Psoas muscle (tissue), 8 donors: ENCODE data around the gene UBE2J1. TPM values are rescaled to one million over a fixed set of nuclear protein-coding genes. Genes with fewer than 3 reads are reported as not detected.
A peak's percentile ranks its signal among the peaks of the same experiment; 100 is the strongest.

ENCODE experiments used
- ATAC-seq, 4 donors: fragments of 200-7000 bp; cut with Tn5 transposase; one replicate each; pipeline ENCODE4 v1.9.1; 2020; ENCODE audit warnings: moderate library complexity in 3 of 4, mild to moderate bottlenecking in 2 of 4
- DNase-seq, 2 donors: peaks; one replicate each; pipeline ENCODE4 v3.0.0-alpha.2; 2020
- H3K27ac ChIP-seq: fragments of 200-600 bp; one replicate; pipeline ENCODE4 v1.8.0; 2022
- H3K27me3 ChIP-seq, 3 donors: fragments of 200-600 bp in 1 of 3; one replicate each; pipeline versions ENCODE4 v1.6.1 to v1.8.0; 2013 to 2022; ENCODE audit warnings: low read length in 2 of 3, mild to moderate bottlenecking in 2 of 3, moderate library complexity in 1 of 3; ENCODE audit not compliant: insufficient read depth in 3 of 3
- H3K36me3 ChIP-seq, 2 donors: fragments of 200-600 bp in 1 of 2; one replicate each; pipeline versions ENCODE4 v1.6.1 to v1.8.0; 2013 to 2022; ENCODE audit warnings: low read depth in 1 of 2, mild to moderate bottlenecking in 1 of 2, moderate library complexity in 1 of 2; ENCODE audit not compliant: insufficient read depth in 1 of 2
- H3K4me1 ChIP-seq: fragments of 200-600 bp; one replicate; pipeline ENCODE4 v1.8.0; 2022
- H3K4me3 ChIP-seq: fragments of 200-600 bp; one replicate; pipeline ENCODE4 v1.8.0; 2022; ENCODE audit warnings: mild to moderate bottlenecking
- H3K9me3 ChIP-seq: fragments of 200-600 bp; one replicate; pipeline ENCODE4 v1.8.0; 2022
- WGBS, 3 donors: extraction: QIAGEN DNeasy Blood & Tissue Kit; methylation state at CpG; one replicate each; pipeline versions ENCODE4 v1.1.6 to v1.1.7; 2013; 5-methylcytosine and 5-hydroxymethylcytosine counted together
- intact Hi-C, 2 donors: fragments of 100-400 bp; cut with DNase I; formaldehyde crosslinking; loops; one replicate each; pipeline versions ENCODE4 v1.11.0 to v1.14.2; 2022
- polyA plus RNA-seq, 3 donors: library from polyadenylated mRNA; stranded (reverse); fragments of 200-250 nt; gene quantifications; one replicate each; pipeline ENCODE4 v1.2.3, GENCODE V29; 2013
- total RNA-seq, 4 donors: library from RNA; stranded (reverse); fragmentation: NEBNext Ultra II Directional in 2 of 4; extraction: Animal tissue kit (Norgen Biotek cat#: 25700) in 2 of 4; gene quantifications; one replicate each; pipeline versions ENCODE4 v1.2.1 to v1.2.4, GENCODE V29; 2021 to 2023
- TF ChIP-seq, protein P1 (sequence below): fragments of 200-600 bp; IDR thresholded peaks from one replicate; pipeline ENCODE4 v1.8.0; 2022; ENCODE audit warnings: antibody characterized with exemption
- donor health status: healthy with polysubstance abuse.
- donor health status: DM: no; HTN: no; CAD: no; lungs with moderate emphysema.
- donor health status: Bipolar disorder and iron deficiency.
- donor health status: healthy.
- donor health status: DM: yes; HTN: yes; CAD: no.
- donor health status: DM: no; HTN: no; CAD: no.
- donor health status: DM: no; HTN: no; CAD: no.
- donor health status: DM: yes; HTN: yes; CAD: no.

The UBE2J1 gene
- total and polyA plus RNA-seq, 7 donors, result 10.0 to 21.6 (median 16.3) TPM

- intact Hi-C loops, result no loop called here
- ATAC-seq (no peak), DNase-seq (no peak)
- Histone ChIP-seq H3K4me3 (no peak overlapping the region), H3K9me3 (no peaks in the 10 kb centered on the region), H3K27ac (no peak overlapping the region), H3K36me3 (no peaks in the 10 kb centered on the region), H3K4me1 (no peaks in the 10 kb centered on the region), H3K27me3 (no peaks in the 10 kb centered on the region)
- TF ChIP-seq, protein P1, sequence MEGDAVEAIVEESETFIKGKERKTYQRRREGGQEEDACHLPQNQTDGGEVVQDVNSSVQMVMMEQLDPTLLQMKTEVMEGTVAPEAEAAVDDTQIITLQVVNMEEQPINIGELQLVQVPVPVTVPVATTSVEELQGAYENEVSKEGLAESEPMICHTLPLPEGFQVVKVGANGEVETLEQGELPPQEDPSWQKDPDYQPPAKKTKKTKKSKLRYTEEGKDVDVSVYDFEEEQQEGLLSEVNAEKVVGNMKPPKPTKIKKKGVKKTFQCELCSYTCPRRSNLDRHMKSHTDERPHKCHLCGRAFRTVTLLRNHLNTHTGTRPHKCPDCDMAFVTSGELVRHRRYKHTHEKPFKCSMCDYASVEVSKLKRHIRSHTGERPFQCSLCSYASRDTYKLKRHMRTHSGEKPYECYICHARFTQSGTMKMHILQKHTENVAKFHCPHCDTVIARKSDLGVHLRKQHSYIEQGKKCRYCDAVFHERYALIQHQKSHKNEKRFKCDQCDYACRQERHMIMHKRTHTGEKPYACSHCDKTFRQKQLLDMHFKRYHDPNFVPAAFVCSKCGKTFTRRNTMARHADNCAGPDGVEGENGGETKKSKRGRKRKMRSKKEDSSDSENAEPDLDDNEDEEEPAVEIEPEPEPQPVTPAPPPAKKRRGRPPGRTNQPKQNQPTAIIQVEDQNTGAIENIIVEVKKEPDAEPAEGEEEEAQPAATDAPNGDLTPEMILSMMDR, result no peak
- 91 to 93% (median 92%) methylated on average over 3 of the region's 3 CpGs for WGBS, 3 donors
Measured at GRCh38 chr6:89284081-89284480, 68.4 kb downstream of the UBE2J1 start.

- H3K36me3 ChIP-seq, result no peaks in the 10 kb centered on the region
- no peak for ATAC-seq
- 82 to 89% (median 86%) methylated on average over 9 of the region's 9 CpGs for WGBS, 3 donors
- H3K27ac ChIP-seq, result no peak overlapping the region
- no peak for DNase-seq
- TF ChIP-seq, protein P1, result no peak
- no peaks in the 10 kb centered on the region for H3K27me3 ChIP-seq
- intact Hi-C loops, result no loop called here
- no peak overlapping the region for H3K4me3 ChIP-seq
- H3K9me3 ChIP-seq, result no peaks in the 10 kb centered on the region
- no peaks in the 10 kb centered on the region for H3K4me1 ChIP-seq
Measured at GRCh38 chr6:89282749-89283148, 69.8 kb downstream of the UBE2J1 start.

DNA sequence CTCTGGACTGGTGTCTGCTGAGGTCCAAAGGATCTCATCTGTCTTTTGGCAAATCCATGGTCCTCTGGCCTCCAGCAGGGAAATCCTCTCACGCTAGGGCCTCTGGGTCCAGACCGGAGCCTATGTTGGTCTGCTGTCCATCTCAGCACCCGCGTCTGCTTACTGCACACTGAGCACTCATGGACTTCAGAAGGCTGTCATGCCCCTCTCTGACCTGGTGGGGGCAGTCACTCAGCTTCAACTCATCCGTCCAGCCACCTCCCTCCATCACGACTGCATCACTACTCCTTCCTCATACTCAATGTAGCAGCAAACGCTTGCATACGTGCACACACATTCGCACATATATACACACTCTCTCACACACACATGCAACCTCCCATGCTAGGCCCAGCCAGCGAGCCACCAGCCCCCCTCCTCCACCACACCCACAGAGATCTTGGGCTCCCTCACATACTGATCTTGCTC lies 70.7 kb downstream of the UBE2J1 start:
- Histone ChIP-seq H3K27me3 (no peaks in the 10 kb centered on the region), H3K27ac (no peak overlapping the region), H3K4me3 (no peak overlapping the region), H3K36me3 (no peaks in the 10 kb centered on the region), H3K9me3 (no peaks in the 10 kb centered on the region), H3K4me1 (no peaks in the 10 kb centered on the region)
- TF ChIP-seq, protein P1, result peak; percentile 34
- 64 to 77% (median 70%) methylated on average over 10 of the region's 10 CpGs for WGBS, 3 donors
- DNase-seq (no peak), ATAC-seq (peak; percentile 42 to 73 (median 58))
- intact Hi-C loops, result no loop called here

- ATAC-seq (no peak), DNase-seq (no peak)
- TF ChIP-seq, protein P1, result no peak
- intact Hi-C loops, result no loop called here
- no peaks in the 10 kb centered on the region for H3K9me3 ChIP-seq
- no peak overlapping the region for H3K27ac ChIP-seq
- no peaks in the 10 kb centered on the region for H3K4me1 ChIP-seq
- no peak overlapping the region for H3K4me3 ChIP-seq
- no peaks in the 10 kb centered on the region for H3K36me3 ChIP-seq
- H3K27me3 ChIP-seq, result no peaks in the 10 kb centered on the region
- 82 to 92% (median 88%) methylated on average over 9 of the region's 9 CpGs for WGBS, 3 donors
Measured at GRCh38 chr6:89278956-89279355, 73.6 kb downstream of the UBE2J1 start.

Other genes starting within 250 kb of the UBE2J1 start
- gene SRSF12, start 234.7 kb downstream of the UBE2J1 start, total RNA-seq, result under 1 TPM; 0.21 to 0.71 (median 0.24) TPM
- under 1 TPM; 0.09 to 0.29 (median 0.13) TPM for gene SRSF12, start 234.7 kb downstream of the UBE2J1 start, polyA plus RNA-seq
- gene PM20D2, start 206.7 kb downstream of the UBE2J1 start, total RNA-seq, result 10 to 100 TPM; 13.1 to 56.2 (median 25.0) TPM
- 10 to 100 TPM in 1 of 3 donors, 1 to 10 TPM in 2; 2.7 to 24.2 (median 7.0) TPM for gene PM20D2, start 206.7 kb downstream of the UBE2J1 start, polyA plus RNA-seq
- gene GABRR1, start 135.4 kb downstream of the UBE2J1 start, total RNA-seq, result under 1 TPM in 2 of 4 donors, not detected in 2; 0.15 TPM
- under 1 TPM in 2 of 3 donors, not detected in 1; 0.04 to 0.05 TPM for gene GABRR1, start 135.4 kb downstream of the UBE2J1 start, polyA plus RNA-seq
- under 1 TPM; 0.34 to 0.71 (median 0.53) TPM for gene GABRR2, start 37.4 kb downstream of the UBE2J1 start, total RNA-seq
- gene GABRR2, start 37.4 kb downstream of the UBE2J1 start, polyA plus RNA-seq, result 1 to 10 TPM in 1 of 3 donors, under 1 TPM in 2; 0.79 to 4.3 (median 0.87) TPM
- 100 to 1,000 TPM; 105 to 148 (median 125) TPM for gene RRAGD, start 59.6 kb upstream of the UBE2J1 start, total RNA-seq
- gene RRAGD, start 59.6 kb upstream of the UBE2J1 start, polyA plus RNA-seq, result 100 to 1,000 TPM in 1 of 3 donors, 10 to 100 TPM in 2; 34.8 to 163 (median 70.8) TPM
- gene ANKRD6, start 80.4 kb upstream of the UBE2J1 start, total RNA-seq, result 1 to 10 TPM; 2.4 to 9.0 (median 4.6) TPM
- gene ANKRD6, start 80.4 kb upstream of the UBE2J1 start, polyA plus RNA-seq, result 1 to 10 TPM; 1.2 to 2.3 (median 1.8) TPM